Fibroblast of mammary gland (primary cell): ENCODE measurements around the gene CFAP20DC.

Experiments
- DNase-seq: peaks from one replicate; pipeline ENCODE4 v3.0.0-alpha.2; 2010; ENCODE audit warnings: low read depth
- H3K4me3 ChIP-seq: 2 replicates; pipeline ENCODE4 v1.5.1; 2011; ENCODE audit warnings: low read depth, mild to moderate bottlenecking, low read length, moderate library complexity; ENCODE audit not compliant: control insufficient read depth
- TF ChIP-seq, protein P1 (sequence below): conservative IDR thresholded peaks from 2 replicates; pipeline ENCODE4 v1.5.1; 2011; ENCODE audit warnings: low read depth, low read length, inconsistent platforms; ENCODE audit not compliant: control insufficient read depth, insufficient read depth

Gene CFAP20DC

DNA sequence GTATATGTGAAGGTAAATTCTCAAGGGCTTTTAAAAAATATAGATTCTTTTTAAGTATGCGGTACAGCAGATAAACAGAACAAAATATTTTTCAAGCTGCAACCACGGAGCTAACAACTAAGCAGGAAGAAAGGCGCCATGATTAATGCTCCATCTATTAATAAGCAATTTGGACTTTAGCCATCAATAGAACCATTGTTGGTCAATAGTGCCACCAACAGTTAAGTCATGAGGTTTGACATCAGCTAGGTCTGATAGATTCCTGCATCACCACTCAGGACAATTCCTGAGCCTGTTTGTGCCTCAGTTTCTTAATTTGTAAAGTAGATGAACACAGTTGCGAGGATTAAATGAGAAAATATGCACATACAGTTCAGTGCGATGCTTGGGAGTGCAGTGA, 318.2 kb downstream of the CFAP20DC start:
- no peak overlapping the region for H3K4me3 ChIP-seq
- no peak for DNase-seq
- TF ChIP-seq, protein P1, sequence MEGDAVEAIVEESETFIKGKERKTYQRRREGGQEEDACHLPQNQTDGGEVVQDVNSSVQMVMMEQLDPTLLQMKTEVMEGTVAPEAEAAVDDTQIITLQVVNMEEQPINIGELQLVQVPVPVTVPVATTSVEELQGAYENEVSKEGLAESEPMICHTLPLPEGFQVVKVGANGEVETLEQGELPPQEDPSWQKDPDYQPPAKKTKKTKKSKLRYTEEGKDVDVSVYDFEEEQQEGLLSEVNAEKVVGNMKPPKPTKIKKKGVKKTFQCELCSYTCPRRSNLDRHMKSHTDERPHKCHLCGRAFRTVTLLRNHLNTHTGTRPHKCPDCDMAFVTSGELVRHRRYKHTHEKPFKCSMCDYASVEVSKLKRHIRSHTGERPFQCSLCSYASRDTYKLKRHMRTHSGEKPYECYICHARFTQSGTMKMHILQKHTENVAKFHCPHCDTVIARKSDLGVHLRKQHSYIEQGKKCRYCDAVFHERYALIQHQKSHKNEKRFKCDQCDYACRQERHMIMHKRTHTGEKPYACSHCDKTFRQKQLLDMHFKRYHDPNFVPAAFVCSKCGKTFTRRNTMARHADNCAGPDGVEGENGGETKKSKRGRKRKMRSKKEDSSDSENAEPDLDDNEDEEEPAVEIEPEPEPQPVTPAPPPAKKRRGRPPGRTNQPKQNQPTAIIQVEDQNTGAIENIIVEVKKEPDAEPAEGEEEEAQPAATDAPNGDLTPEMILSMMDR, result no peak

DNA sequence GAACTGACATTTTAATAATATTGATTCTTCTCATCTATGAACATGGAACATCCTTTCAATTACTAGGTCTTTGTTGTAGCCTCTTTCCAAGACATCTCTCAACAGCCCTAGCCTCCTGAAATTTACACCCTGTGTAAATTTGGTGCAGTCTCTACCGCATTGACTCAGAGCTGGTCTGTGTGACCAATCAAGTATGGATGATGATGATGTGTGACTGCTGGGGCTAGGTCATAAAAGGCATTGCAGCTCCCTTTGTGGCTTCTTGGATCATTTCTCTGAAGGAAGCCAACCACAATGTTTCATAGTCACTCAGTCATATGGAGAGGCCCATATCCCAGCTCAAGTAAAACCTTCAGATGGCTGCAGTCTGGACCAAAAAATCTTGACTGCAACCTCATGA, 321.1 kb downstream of the CFAP20DC start:
- H3K4me3 ChIP-seq, result no peak overlapping the region
- TF ChIP-seq, protein P1, result no peak
- no peak for DNase-seq

DNA sequence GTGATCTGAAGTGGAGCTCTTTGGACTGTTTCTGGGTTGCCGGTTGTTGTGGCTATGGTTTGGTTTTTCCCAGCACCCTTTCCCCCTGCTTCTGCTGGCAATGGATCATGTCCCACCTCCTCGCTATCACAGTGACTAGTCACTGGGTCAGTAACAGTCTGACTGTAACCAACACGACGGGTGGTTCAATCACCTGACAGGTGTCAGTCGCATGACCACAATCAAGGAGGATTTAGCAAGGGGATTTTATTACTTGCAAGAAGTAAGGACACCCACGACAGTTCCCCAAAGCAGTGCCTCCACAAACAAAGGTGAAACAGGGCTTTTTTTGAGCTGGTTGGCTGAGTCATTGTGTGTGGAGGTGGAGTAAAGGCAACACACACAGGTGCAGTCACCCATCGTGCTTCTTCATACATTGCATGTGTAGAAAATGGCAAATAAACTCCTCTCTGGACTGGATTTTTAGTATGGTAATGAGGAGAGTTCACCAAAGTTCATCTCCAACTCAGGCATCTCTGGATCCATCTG, 324.4 kb downstream of the CFAP20DC start:
- TF ChIP-seq, protein P1, result no peak
- no peak overlapping the region for H3K4me3 ChIP-seq
- no peak for DNase-seq

DNA sequence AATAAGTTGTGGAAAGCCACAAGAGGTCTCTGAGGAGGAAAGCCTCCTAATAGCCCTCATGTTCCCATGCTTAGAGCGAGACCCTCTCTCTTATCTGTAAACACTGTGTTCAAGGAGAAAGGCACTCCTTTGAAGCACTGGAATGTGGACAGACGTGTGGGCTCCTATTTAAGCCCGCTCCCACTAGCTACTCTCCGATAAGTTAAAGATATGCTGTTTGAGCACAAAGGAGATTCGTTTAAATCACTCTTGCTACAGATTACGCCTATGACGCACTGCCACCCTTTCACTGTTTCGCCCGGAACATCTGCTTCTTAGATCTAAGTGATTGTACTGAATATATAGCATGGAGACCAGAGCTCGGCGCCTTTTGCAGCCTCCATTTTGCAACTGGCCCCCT, 325.5 kb downstream of the CFAP20DC start:
- TF ChIP-seq, protein P1, result no peak
- no peak for DNase-seq
- H3K4me3 ChIP-seq, result no peak overlapping the region

DNA sequence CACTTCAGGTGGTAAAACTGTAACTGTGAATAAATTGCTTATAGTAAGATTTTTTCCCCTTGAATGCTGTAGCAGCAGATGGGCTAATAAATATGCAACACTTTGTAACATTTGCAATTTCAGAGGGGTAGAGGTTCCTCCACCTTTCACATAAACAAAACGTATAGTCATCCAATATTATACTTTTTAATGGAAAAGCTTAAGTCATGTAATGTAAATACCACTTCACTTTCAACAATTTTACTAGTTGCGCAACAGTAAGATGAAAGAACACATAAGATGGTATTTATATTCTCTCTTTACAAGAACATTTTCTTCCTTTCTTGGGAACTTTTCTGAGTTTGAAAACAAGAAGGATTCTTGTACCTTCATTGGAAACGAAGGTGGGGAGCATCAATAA, 326.7 kb downstream of the CFAP20DC start:
- H3K4me3 ChIP-seq, result no peak overlapping the region
- TF ChIP-seq, protein P1, result no peak
- DNase-seq, result peak; percentile 3

DNA sequence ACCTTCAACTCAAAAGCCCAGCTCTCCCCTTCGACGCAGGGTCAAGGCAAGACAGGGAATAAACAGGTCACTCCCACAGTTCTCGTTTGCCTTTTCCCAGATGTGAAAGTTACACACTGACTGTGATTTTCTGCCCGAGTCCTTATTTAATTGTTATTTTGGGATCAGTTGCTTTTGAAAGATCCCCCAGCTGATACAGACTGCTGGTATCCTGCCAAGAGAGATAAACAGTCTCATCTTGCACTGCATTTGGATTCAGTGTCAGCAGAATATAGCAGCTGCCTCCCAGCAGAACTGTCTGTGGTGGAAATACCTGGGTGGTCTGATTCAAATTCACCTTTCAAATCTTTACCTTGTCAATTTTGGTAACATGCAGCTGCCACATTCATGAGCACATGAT, 327.3 kb downstream of the CFAP20DC start:
- DNase-seq, result no peak
- TF ChIP-seq, protein P1, result no peak
- no peak overlapping the region for H3K4me3 ChIP-seq

DNA sequence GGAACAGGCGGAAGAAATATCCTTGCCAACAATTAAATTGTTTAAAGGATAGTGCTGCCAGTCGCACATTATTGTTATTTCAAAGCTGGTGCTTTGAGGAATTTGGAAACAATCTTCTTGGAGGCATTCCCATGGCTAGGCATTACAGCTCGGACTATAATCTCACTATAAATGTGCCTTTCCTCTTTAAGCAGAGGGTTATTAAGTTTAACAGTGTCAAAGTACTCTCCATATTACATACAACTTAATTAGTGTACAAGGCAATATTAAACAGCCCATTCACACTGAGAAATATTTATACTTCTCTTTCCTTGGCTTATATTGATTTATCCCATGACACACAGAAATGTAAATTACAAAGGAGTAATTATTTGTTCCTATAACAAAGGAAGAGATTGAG, 329.3 kb downstream of the CFAP20DC start:
- TF ChIP-seq, protein P1, result no peak
- no peak overlapping the region for H3K4me3 ChIP-seq
- no peak for DNase-seq
